HL-60 (cell line): ENCODE measurements around the gene USP17L20.
"Not testable (repeated sequence)": the region's sequence is repeated elsewhere in the genome, so short reads cannot be mapped to it uniquely, and the experiment has no call there.

Source experiments
- CTCF ChIP-seq: IDR thresholded peaks from one replicate; pipeline ENCODE4 v1.5.1; 2011; ENCODE audit warnings: low read length, control low read depth, inconsistent platforms; ENCODE audit not compliant: insufficient read depth
- POLR2AphosphoS5 ChIP-seq: IDR thresholded peaks from 2 replicates; pipeline ENCODE4 v1.6.1; 2012; ENCODE audit warnings: low read depth
- REST ChIP-seq: IDR thresholded peaks from 2 replicates; pipeline ENCODE4 v1.6.1; 2012; ENCODE audit warnings: low read depth; ENCODE audit not compliant: insufficient replicate concordance

GRCh38 chr4:9253078-9253477 is 4.8 kb upstream of the USP17L20 start, which contains the start of gene USP17L19:
- not testable (repeated sequence) for TF ChIP-seq REST, CTCF, POLR2AphosphoS5
